Pancreas (tissue), 10 donors: ENCODE data around the gene FADS3. TPM values are rescaled to one million over a fixed set of nuclear protein-coding genes. Genes with fewer than 3 reads are reported as not detected.

Source experiments
- ATAC-seq, 4 donors: fragments of 200-7000 bp; cut with Tn5 transposase; one replicate each; pipeline versions ENCODE4 v1.8.0 to v1.9.1; 2020; ENCODE audit warnings: mild to moderate bottlenecking in 4 of 4, moderate library complexity in 4 of 4
- DNase-seq, 6 donors: peaks; one replicate each; pipeline ENCODE4 v3.0.0-alpha.2; 2020
- FAIRE-seq: peaks from 2 replicates; lab custom pipeline; 2012; peaks lifted over from hg19 to GRCh38; lab: Jason Lieb, UNC
- H3K27ac ChIP-seq, 4 donors: fragments of 200-600 bp; sonication (generic); 1 replicate in 3 of 4; 2 replicates in 1 of 4; pipeline versions ENCODE4 v1.5.0 to v1.8.0; 2020
- H3K27me3 ChIP-seq, 4 donors: fragments of 200-600 bp; one replicate each; pipeline ENCODE4 v1.8.0; 2021
- H3K36me3 ChIP-seq, 3 donors: fragments of 200-600 bp; sonication (generic) in 1 of 3; one replicate each; pipeline versions ENCODE4 v1.5.0 to v1.8.0; 2020 to 2021
- H3K4me1 ChIP-seq, 3 donors: fragments of 200-600 bp; one replicate each; pipeline ENCODE4 v1.8.0; 2021
- H3K4me3 ChIP-seq, 4 donors: fragments of 200-600 bp; sonication (generic) in 2 of 4; one replicate each; pipeline versions ENCODE4 v1.5.0 to v1.8.0; 2020 to 2021
- H3K9me3 ChIP-seq, 4 donors: fragments of 200-600 bp; one replicate each; pipeline ENCODE4 v1.8.0; 2021
- CTCF ChIP-seq, 4 donors: fragments of 200-600 bp; sonication (generic) in 3 of 4; IDR thresholded peaks; one replicate each; pipeline versions ENCODE4 v1.5.0 to v1.8.0; 2021; ENCODE audit warnings: antibody characterized with exemption in 4 of 4
- WGBS, 2 donors: extraction: QIAGEN DNeasy Blood & Tissue Kit; methylation state at CpG; one replicate each; pipeline ENCODE4 v1.1.7; 2013; 5-methylcytosine and 5-hydroxymethylcytosine counted together
- intact Hi-C, 3 donors: fragments of 100-400 bp; cut with DNase I; formaldehyde crosslinking; loops; one replicate each; pipeline versions ENCODE4 v1.11.1 to v1.14.2; 2022
- polyA plus RNA-seq, 2 donors: library from polyadenylated mRNA; stranded (reverse); fragments of 200-250 nt; gene quantifications; one replicate each; pipeline ENCODE4 v1.2.3, GENCODE V29; 2013
- total RNA-seq, 6 donors: library from RNA; stranded (reverse); fragmentation: NEBNext Ultra II Directional in 4 of 6; extraction: Animal tissue kit (Norgen Biotek cat#: 25700) in 4 of 6; gene quantifications; one replicate each; pipeline versions ENCODE4 v1.2.1 to v1.2.4, GENCODE V29; 2021 to 2023
- donor health status: healthy with polysubstance abuse.
- donor health status: DM: no; HTN: no; CAD: no; lungs with moderate emphysema.
- donor health status: DM: no; HTN: no; CAD: no.
- donor health status: control.
- donor health status: control.
- donor health status: Bipolar disorder and iron deficiency.
- donor health status: DM: yes; HTN: yes; CAD: no.
- donor health status: DM: no; HTN: no; CAD: no.
- donor health status: DM: no; HTN: no; CAD: no.
- donor health status: DM: yes; HTN: yes; CAD: no.

The FADS3 gene
- total and polyA plus RNA-seq, 8 donors = 11.2 to 42.7 (median 19.9) TPM

GRCh38 chr11:61923166-61924063 lies 32.1 kb upstream of the FADS3 start:
- Histone ChIP-seq H3K9me3 (no peaks in the 10 kb centered on the region), H3K36me3 (no peaks in the 10 kb centered on the region), H3K4me3 (no peak overlapping the region), H3K27ac (peak overlapping the region in 3 of 4 donors; percentile 24 to 66 (median 54)), H3K27me3 (no peaks in the 10 kb centered on the region), H3K4me1 (peaks cover 0 to 7% (median 0%) of the 10 kb centered on the region in 3 donors)
- DNase-seq = peak in 4 of 6 donors; percentile 44 to 87 (median 76)
- peak; percentile 38 to 97 (median 86) for ATAC-seq
- intact Hi-C loops = no loop called here
- no peak for TF ChIP-seq CTCF (IDR thresholded peaks at IDR 0.05)
- no peak for FAIRE-seq
- WGBS, 2 donors = 47 to 50% methylated on average over 18 of the region's 18 CpGs

GRCh38 chr11:61922539-61922938 lies 31.2 kb upstream of the FADS3 start:
- intact Hi-C loops = no loop called here
- FAIRE-seq (no peak), ATAC-seq (peak in 3 of 4 donors; percentile 37 to 65 (median 49)), DNase-seq (peak in 2 of 6 donors; percentile 24 to 42)
- TF ChIP-seq CTCF (IDR thresholded peaks at IDR 0.05) = no peak
- no peak overlapping the region for H3K4me3 ChIP-seq
- no peaks in the 10 kb centered on the region for H3K36me3 ChIP-seq
- 72 to 79% methylated on average over 6 of the region's 6 CpGs for WGBS, 2 donors
- no peaks in the 10 kb centered on the region for H3K27me3 ChIP-seq
- H3K9me3 ChIP-seq = no peaks in the 10 kb centered on the region
- H3K27ac ChIP-seq = peak overlapping the region in 2 of 4 donors; percentile 54 to 66
- peaks cover 0 to 7% (median 0%) of the 10 kb centered on the region in 3 donors for H3K4me1 ChIP-seq

GRCh38 chr11:61921446-61921845 lies 30.1 kb upstream of the FADS3 start:
- ATAC-seq (no peak), FAIRE-seq (no peak), DNase-seq (no peak)
- Histone ChIP-seq H3K27me3 (no peaks in the 10 kb centered on the region), H3K4me1 (peaks cover 0 to 7% (median 0%) of the 10 kb centered on the region in 3 donors), H3K27ac (no peak overlapping the region), H3K4me3 (no peak overlapping the region), H3K36me3 (no peaks in the 10 kb centered on the region), H3K9me3 (no peaks in the 10 kb centered on the region)
- WGBS, 2 donors = 82 to 87% methylated on average over 3 of the region's 3 CpGs
- no peak for TF ChIP-seq CTCF (IDR thresholded peaks at IDR 0.05)
- intact Hi-C loops = no loop called here

DNA sequence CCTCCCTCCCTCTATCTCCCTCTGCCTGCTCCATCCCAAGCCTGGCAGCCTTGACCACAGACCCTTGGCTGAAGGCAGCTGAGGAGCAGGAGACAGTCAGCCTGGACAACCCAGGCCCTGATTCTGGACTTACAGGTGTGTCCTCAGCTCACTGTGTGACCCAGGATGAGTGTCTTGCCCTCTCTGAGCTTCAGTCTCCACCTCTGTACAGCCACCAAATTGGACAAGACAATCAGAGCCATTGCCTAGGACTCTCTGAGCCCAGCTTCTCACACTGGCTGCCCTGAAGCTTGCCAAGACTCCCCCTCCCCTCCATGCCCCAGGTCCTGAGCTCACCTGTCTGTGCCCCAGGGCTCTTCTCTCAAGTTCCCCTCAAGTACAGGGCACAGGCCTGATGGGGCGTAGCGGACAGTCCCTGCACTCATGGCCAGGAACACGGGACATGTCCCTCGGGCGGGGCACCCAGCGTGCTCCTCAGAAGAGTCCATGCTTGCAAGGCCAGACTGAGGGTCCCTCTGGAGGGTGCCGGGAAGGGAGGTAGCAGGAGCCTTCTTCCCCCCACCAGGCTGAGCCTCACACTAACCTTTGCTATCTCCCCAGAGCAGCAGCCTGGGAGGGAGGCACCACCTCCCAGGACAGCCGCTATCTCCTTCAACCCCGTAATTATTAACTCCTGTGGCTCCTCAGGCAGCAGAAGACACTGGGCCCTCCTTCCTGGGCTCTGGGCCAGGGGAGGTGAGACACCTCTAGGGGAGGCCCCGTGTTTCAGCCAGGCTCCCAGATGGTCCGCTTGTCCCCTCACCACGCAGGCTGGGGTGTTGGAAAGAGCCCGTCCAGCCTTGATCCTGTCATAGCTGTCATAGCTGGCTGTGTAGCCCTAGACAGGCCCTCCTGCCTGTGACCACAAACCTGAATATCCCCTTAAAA lies 28.6 kb upstream of the FADS3 start:
- intact Hi-C loops = no loop called here
- ATAC-seq (no peak), DNase-seq (peak in 2 of 6 donors; percentile 56 to 64), FAIRE-seq (no peak)
- TF ChIP-seq CTCF (IDR thresholded peaks at IDR 0.05) = no peak
- Histone ChIP-seq H3K27ac (no peak overlapping the region), H3K4me3 (no peak overlapping the region), H3K9me3 (no peaks in the 10 kb centered on the region), H3K4me1 (peaks cover 0 to 7% (median 0%) of the 10 kb centered on the region in 3 donors), H3K27me3 (no peaks in the 10 kb centered on the region), H3K36me3 (no peaks in the 10 kb centered on the region)
- 63 to 67% methylated on average over 13 of the region's 13 CpGs for WGBS, 2 donors
